C4-2B (cell line): ENCODE measurements around the gene LRRC75A.

Experiments used
- CTCF ChIP-seq: fragments of 450-650 bp; conservative IDR thresholded peaks from 2 replicates; pipeline ENCODE4 v1.5.1; 2017; ENCODE audit warnings: mild to moderate bottlenecking
- ZFX ChIP-seq: fragments of 450-650 bp; IDR thresholded peaks from 2 replicates; pipeline ENCODE4 v1.6.1; 2017

- TF ChIP-seq ZFX, result no peak
- no peak for TF ChIP-seq CTCF
These were observed 23.5 kb downstream of the LRRC75A start for GRCh38 chr17:16468428-16468992.
